Lower lobe of right lung (tissue), 2 donors: ENCODE data around the gene LAMC1. TPM values are rescaled to one million over a fixed set of nuclear protein-coding genes. Genes with fewer than 3 reads are reported as not detected.

Experiments
- ATAC-seq, 2 donors: fragments of 200-7000 bp; cut with Tn5 transposase; one replicate each; pipeline ENCODE4 v1.9.1; 2020 to 2022; ENCODE audit warnings: mild to moderate bottlenecking in 2 of 2, moderate library complexity in 2 of 2
- DNase-seq: peaks from one replicate; pipeline ENCODE4 v3.0.0-alpha.2; 2020
- H3K27ac ChIP-seq: fragments of 200-600 bp; one replicate; pipeline ENCODE4 v1.8.0; 2022
- H3K27me3 ChIP-seq: fragments of 200-600 bp; one replicate; pipeline ENCODE4 v1.8.0; 2022; ENCODE audit warnings: low read depth
- H3K36me3 ChIP-seq: fragments of 200-600 bp; one replicate; pipeline ENCODE4 v1.8.0; 2022; ENCODE audit warnings: mild to moderate bottlenecking
- H3K4me1 ChIP-seq: fragments of 200-600 bp; one replicate; pipeline ENCODE4 v1.8.0; 2022
- H3K4me3 ChIP-seq: fragments of 200-600 bp; one replicate; pipeline ENCODE4 v1.8.0; 2022; ENCODE audit warnings: mild to moderate bottlenecking
- H3K9me3 ChIP-seq: fragments of 200-600 bp; one replicate; pipeline ENCODE4 v1.8.0; 2022
- CTCF ChIP-seq: fragments of 200-600 bp; IDR thresholded peaks from one replicate; pipeline ENCODE4 v1.8.0; 2022; ENCODE audit warnings: antibody characterized with exemption, mild to moderate bottlenecking
- intact Hi-C: fragments of 100-400 bp; cut with DNase I; formaldehyde crosslinking; loops from one replicate; pipeline ENCODE4 v1.11.0; 2022
- total RNA-seq: library from RNA; stranded (reverse); fragmentation: NEBNext Ultra II Directional; extraction: Animal tissue kit (Norgen Biotek cat#: 25700); gene quantifications from one replicate; pipeline ENCODE4 v1.2.1, GENCODE V29; 2021
- donor health status: DM: no; HTN: yes; CAD: no; lungs with severe emphysema.

LAMC1 gene
- total RNA-seq, 1 donor from 2014 or later = 96.9 TPM

- H3K4me1 ChIP-seq = no peaks in the 10 kb centered on the region
- no peak overlapping the region for H3K27ac ChIP-seq
- H3K36me3 ChIP-seq = no peaks in the 10 kb centered on the region
- intact Hi-C loops = no loop called here
- no peak for TF ChIP-seq CTCF
- H3K27me3 ChIP-seq = no peaks in the 10 kb centered on the region
- no peak for DNase-seq
- no peaks in the 10 kb centered on the region for H3K9me3 ChIP-seq
- ATAC-seq = no peak
- H3K4me3 ChIP-seq = no peak overlapping the region
These were observed 142.2 kb downstream of the LAMC1 start for GRCh38 chr1:183165456-183165855.

- Histone ChIP-seq H3K4me3 (no peak overlapping the region), H3K27ac (no peak overlapping the region), H3K27me3 (no peaks in the 10 kb centered on the region), H3K36me3 (no peaks in the 10 kb centered on the region), H3K4me1 (no peaks in the 10 kb centered on the region), H3K9me3 (no peaks in the 10 kb centered on the region)
- DNase-seq = no peak
- no peak for ATAC-seq
- intact Hi-C loops = no loop called here
- no peak for TF ChIP-seq CTCF
These were observed 143.2 kb downstream of the LAMC1 start for GRCh38 chr1:183166454-183166853.

GRCh38 chr1:183167676-183168075 is 144.5 kb downstream of the LAMC1 start:
- no peak for ATAC-seq
- H3K9me3 ChIP-seq = no peaks in the 10 kb centered on the region
- DNase-seq = no peak
- TF ChIP-seq CTCF = no peak
- H3K27me3 ChIP-seq = no peaks in the 10 kb centered on the region
- intact Hi-C loops = no loop called here
- no peak overlapping the region for H3K27ac ChIP-seq
- H3K36me3 ChIP-seq = no peaks in the 10 kb centered on the region
- H3K4me3 ChIP-seq = no peak overlapping the region
- no peaks in the 10 kb centered on the region for H3K4me1 ChIP-seq

GRCh38 chr1:183168308-183168707 is 145.1 kb downstream of the LAMC1 start:
- intact Hi-C loops = no loop called here
- no peak overlapping the region for H3K4me3 ChIP-seq
- DNase-seq = no peak
- no peak for ATAC-seq
- no peak for TF ChIP-seq CTCF
- no peak overlapping the region for H3K27ac ChIP-seq
- no peaks in the 10 kb centered on the region for H3K27me3 ChIP-seq
- H3K36me3 ChIP-seq = no peaks in the 10 kb centered on the region
- no peaks in the 10 kb centered on the region for H3K9me3 ChIP-seq
- no peaks in the 10 kb centered on the region for H3K4me1 ChIP-seq

GRCh38 chr1:183173828-183174227 is 150.6 kb downstream of the LAMC1 start:
- Histone ChIP-seq H3K36me3 (no peaks in the 10 kb centered on the region), H3K4me1 (no peaks in the 10 kb centered on the region), H3K27ac (no peak overlapping the region), H3K27me3 (no peaks in the 10 kb centered on the region), H3K9me3 (no peaks in the 10 kb centered on the region), H3K4me3 (no peak overlapping the region)
- ATAC-seq (no peak), DNase-seq (no peak)
- TF ChIP-seq CTCF = no peak
- intact Hi-C loops = no loop called here

GRCh38 chr1:183175631-183176030 is 152.4 kb downstream of the LAMC1 start:
- Histone ChIP-seq H3K9me3 (no peaks in the 10 kb centered on the region), H3K4me1 (no peaks in the 10 kb centered on the region), H3K4me3 (no peak overlapping the region), H3K27me3 (no peaks in the 10 kb centered on the region), H3K27ac (no peak overlapping the region), H3K36me3 (no peaks in the 10 kb centered on the region)
- ATAC-seq = no peak
- intact Hi-C loops = no loop called here
- no peak for TF ChIP-seq CTCF
- no peak for DNase-seq
